HCT116 (cell line): Measurements from ENCODE around the gene CCDC92. TPM values are rescaled to one million over a fixed set of nuclear protein-coding genes. Genes with fewer than 3 reads are reported as not detected.

Experiments used
- ATAC-seq: fragments of 200-7000 bp; cut with Tn5 transposase; 2 replicates; pipeline ENCODE4 v1.9.1; 2020; ENCODE audit warnings: mild to moderate bottlenecking, moderate library complexity
- BruUV-seq: library from RNA; stranded (reverse); fragments of 400-500 nt; replicated peaks from 2 replicates; lab custom pipeline; 2021; lab: Mats Ljungman, UMichigan
- CTCF ChIA-PET: fragments of 300-600 bp; sonication (Branson Sonifier 250); formaldehyde crosslinking; loops from one replicate; lab custom pipeline; 2021; ENCODE audit warnings: antibody characterized with exemption; lab: Charles Lee
- POLR2A ChIA-PET: fragments of 300-600, 350-600 bp; sonication (Branson Sonifier 250); formaldehyde crosslinking; loops from one replicate; lab custom pipeline; 2021; ENCODE audit warnings: antibody characterized with exemption; lab: Charles Lee
- RAD21 ChIA-PET, 2 experiments: fragments of 300-600 bp; sonication (Branson Sonifier 250); formaldehyde crosslinking; loops; one replicate each; lab custom pipeline; 2023; ENCODE audit warnings: low total read pairs in 2 of 2; ENCODE audit not compliant: uncharacterized antibody in 2 of 2, unreplicated experiment in 2 of 2, low non-redundant PET in 1 of 2; lab: Charles Lee
- DNase-seq: peaks from one replicate; pipeline ENCODE4 v3.0.0-alpha.2; 2010; ENCODE audit warnings: low read depth, low spot score
- H2AFZ ChIP-seq: fragments of 200-600 bp; shearing (Covaris generic), sonication (generic); 2 replicates; pipeline ENCODE4 v1.6.1; 2017; ENCODE audit warnings: low read depth, mixed run types, mixed read lengths, antibody characterized with exemption, low read length; ENCODE audit not compliant: poor library complexity, severe bottlenecking
- H3K27ac ChIP-seq: 2 replicates; pipeline ENCODE4 v1.5.1; 2012; ENCODE audit warnings: low read depth, low read length
- H3K27me3 ChIP-seq: fragments of 200-600 bp; sonication (generic); 2 replicates; pipeline ENCODE4 v1.6.1; 2016; ENCODE audit warnings: mixed run types, low read length, mixed read lengths; ENCODE audit not compliant: insufficient read depth
- H3K36me3 ChIP-seq, 2 experiments: fragments of 200-500 bp in 1 of 2; fragments of 200-600 bp in 1 of 2; sonication (Bioruptor generic) in 1 of 2; sonication (generic) in 1 of 2; 2 replicates each; pipeline versions ENCODE4 v1.5.1 to v1.6.1; 2014 to 2016; ENCODE audit warnings: low read length in 2 of 2, inconsistent platforms in 1 of 2, mixed read lengths in 1 of 2, mixed run types in 1 of 2; ENCODE audit not compliant: insufficient read depth in 2 of 2, control insufficient read depth in 1 of 2
- H3K4me1 ChIP-seq, 2 experiments: fragments of 200-600 bp in 1 of 2; sonication (generic) in 1 of 2; 2 replicates each; pipeline versions ENCODE4 v1.5.1 to v1.6.1; 2012 to 2017; ENCODE audit warnings: low read length in 2 of 2, inconsistent platforms in 1 of 2, mild to moderate bottlenecking in 1 of 2, mixed read lengths in 1 of 2, mixed run types in 1 of 2, moderate library complexity in 1 of 2; ENCODE audit not compliant: insufficient read depth in 2 of 2, control insufficient read depth in 1 of 2
- H3K4me2 ChIP-seq: fragments of 200-600 bp; sonication (generic); 2 replicates; pipeline ENCODE4 v1.6.1; 2017; ENCODE audit warnings: mixed run types, low read length, mixed read lengths
- H3K4me3 ChIP-seq, 2 experiments: fragments of 200-600 bp in 1 of 2; sonication (generic) in 1 of 2; replicated peaks in 1 of 2; 2 replicates each; pipeline ENCODE4 v1.5.1; 2011 to 2016; ENCODE audit warnings: low read length in 2 of 2, control low read depth in 1 of 2, low read depth in 1 of 2, mild to moderate bottlenecking in 1 of 2, mixed read lengths in 1 of 2, mixed run types in 1 of 2
- H3K79me2 ChIP-seq: fragments of 200-600 bp; sonication (generic); 2 replicates; pipeline ENCODE4 v1.6.1; 2017; ENCODE audit warnings: mild to moderate bottlenecking, mixed run types, low read length, moderate library complexity, mixed read lengths; ENCODE audit not compliant: insufficient read depth
- H3K9ac ChIP-seq: fragments of 200-600 bp; sonication (generic); 2 replicates; pipeline ENCODE4 v1.6.1; 2016; ENCODE audit warnings: low read length, mixed read lengths
- H3K9me2 ChIP-seq: fragments of 200-600 bp; sonication (generic), shearing (Covaris generic); 2 replicates; pipeline ENCODE4 v1.6.1; 2017; ENCODE audit warnings: mixed run types, mild to moderate bottlenecking, moderate library complexity; ENCODE audit not compliant: insufficient read depth
- H3K9me3 ChIP-seq, 2 experiments: fragments of 200-500 bp in 1 of 2; fragments of 200-600 bp in 1 of 2; sonication (Bioruptor generic) in 1 of 2; sonication (generic) in 1 of 2; 2 replicates each; pipeline ENCODE4 v1.6.1; 2014 to 2017; ENCODE audit warnings: low read length in 2 of 2, mixed read lengths in 2 of 2, inconsistent platforms in 1 of 2, low read depth in 1 of 2, mild to moderate bottlenecking in 1 of 2, mixed run types in 1 of 2, moderate library complexity in 1 of 2; ENCODE audit not compliant: control insufficient read depth in 1 of 2, insufficient read depth in 1 of 2
- H4K20me1 ChIP-seq: fragments of 200-600 bp; sonication (generic), shearing (Covaris generic); 2 replicates; pipeline ENCODE4 v1.6.1; 2017; ENCODE audit warnings: mixed run types, mild to moderate bottlenecking, moderate library complexity; ENCODE audit not compliant: insufficient read depth
- CEBPB ChIP-seq: IDR thresholded peaks from 2 replicates; pipeline ENCODE4 v1.6.1; 2012; ENCODE audit warnings: low read depth
- EGR1 ChIP-seq: IDR thresholded peaks from 2 replicates; pipeline ENCODE4 v1.6.1; 2012; ENCODE audit warnings: low read depth
- ELF1 ChIP-seq: IDR thresholded peaks from 2 replicates; pipeline ENCODE4 v1.6.1; 2012; ENCODE audit warnings: low read depth, borderline replicate concordance
- EZH2 ChIP-seq: fragments of 200-600 bp; sonication (generic); IDR thresholded peaks from 2 replicates; pipeline ENCODE4 v1.6.1; 2017; ENCODE audit warnings: antibody characterized with exemption, mixed run types
- EZH2phosphoT487 ChIP-seq: fragments of 200-600 bp; IDR thresholded peaks from 2 replicates; pipeline ENCODE4 v1.6.1; 2018; ENCODE audit warnings: antibody characterized with exemption, borderline replicate concordance
- FOSL1 ChIP-seq: IDR thresholded peaks from 2 replicates; pipeline ENCODE4 v1.6.1; 2012; ENCODE audit warnings: low read depth
- JUND ChIP-seq: IDR thresholded peaks from 2 replicates; pipeline ENCODE4 v1.6.1; 2012
- POLR2A ChIP-seq: IDR thresholded peaks from 2 replicates; pipeline ENCODE4 v1.7.0; 2011; ENCODE audit warnings: borderline replicate concordance; ENCODE audit not compliant: insufficient read depth, insufficient read length; ENCODE audit errors: extremely low read depth
- POLR2AphosphoS5 ChIP-seq: IDR thresholded peaks from 2 replicates; pipeline ENCODE4 v1.6.1; 2011; ENCODE audit warnings: mild to moderate bottlenecking, low read depth, low read length, moderate library complexity
- RAD21 ChIP-seq: IDR thresholded peaks from 2 replicates; pipeline ENCODE4 v1.6.1; 2012; ENCODE audit warnings: low read depth, mild to moderate bottlenecking
- SIN3A ChIP-seq: IDR thresholded peaks from 2 replicates; pipeline ENCODE4 v1.6.1; 2012; ENCODE audit warnings: low read depth
- SP1 ChIP-seq: IDR thresholded peaks from 2 replicates; pipeline ENCODE4 v1.6.1; 2012; ENCODE audit warnings: low read depth
- SRF ChIP-seq: IDR thresholded peaks from 2 replicates; pipeline ENCODE4 v1.6.1; 2012; ENCODE audit warnings: low read depth
- ZFX ChIP-seq: fragments of 450-650 bp; IDR thresholded peaks from 2 replicates; pipeline ENCODE4 v1.6.1; 2017
- ZNF274 ChIP-seq: fragments of 200-500 bp; sonication (Bioruptor generic); IDR thresholded peaks from 2 replicates; pipeline ENCODE4 v1.6.1; 2014; ENCODE audit warnings: mild to moderate bottlenecking, low read depth, low read length, inconsistent platforms
- intact Hi-C: fragments of 100-400 bp; cut with micrococcal nuclease; formaldehyde crosslinking; loops from 2 replicates; pipeline ENCODE4 v1.10.0; 2022
- total RNA-seq: library from RNA; stranded (reverse); gene quantifications from one replicate; pipeline ENCODE4 v1.2.1, GENCODE V29; 2021; ENCODE audit not compliant: unreplicated experiment
- TF ChIP-seq, protein P1 (sequence below), 3 experiments: fragments of 200-600 bp in 1 of 3; sonication (generic) in 1 of 3; IDR thresholded peaks in 2 of 3; conservative IDR thresholded peaks in 1 of 3; 2 replicates each; pipeline ENCODE4 v1.5.1; 2012 to 2017; ENCODE audit warnings: low read depth in 2 of 3, low read length in 2 of 3, antibody characterized with exemption in 1 of 3, borderline replicate concordance in 1 of 3, control low read depth in 1 of 3, mild to moderate bottlenecking in 1 of 3, mixed read lengths in 1 of 3, mixed run types in 1 of 3, moderate library complexity in 1 of 3; ENCODE audit not compliant: insufficient read depth in 1 of 3
- TF ChIP-seq, protein P2 (sequence below): IDR thresholded peaks from 2 replicates; pipeline ENCODE4 v1.6.1; 2012
- TF ChIP-seq, protein P3 (sequence below): IDR thresholded peaks from 2 replicates; pipeline ENCODE4 v1.6.1; 2011; ENCODE audit warnings: mild to moderate bottlenecking, low read length, moderate library complexity; ENCODE audit not compliant: insufficient replicate concordance; ENCODE audit errors: extremely low read depth
- TF ChIP-seq, protein P4 (sequence below): IDR thresholded peaks from 2 replicates; pipeline ENCODE4 v1.6.1; 2012

CCDC92 gene
- total RNA-seq, 1 experiment from 2014 or later: 9.7 TPM

DNA sequence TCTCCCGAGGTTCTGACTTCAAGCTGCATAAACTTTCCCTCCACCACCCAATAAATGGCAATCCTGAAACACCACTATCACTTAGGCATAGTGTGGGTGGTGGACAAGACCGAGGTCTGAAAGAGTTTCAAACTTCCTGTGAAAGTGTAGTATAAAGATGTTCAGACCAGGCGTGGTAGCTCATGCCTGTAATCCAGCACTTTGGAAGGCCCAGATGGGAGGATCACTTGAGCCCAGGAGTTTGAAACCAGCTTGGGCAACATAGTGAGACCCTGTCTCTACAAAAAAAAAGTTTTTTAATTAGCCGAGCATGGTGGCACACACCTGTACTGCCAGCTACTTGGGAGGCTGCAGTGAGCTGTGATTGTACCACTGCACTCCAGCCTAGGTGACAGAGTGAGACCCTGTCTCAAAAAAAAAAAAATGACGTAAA, 61.9 kb downstream of the CCDC92 start:
- Histone ChIP-seq H3K9me3 (no peaks in the 10 kb centered on the region), H3K4me3 (no peak overlapping the region), H3K27ac (no peak overlapping the region), H3K4me1 (peaks cover 5 to 16% of the 10 kb centered on the region in 2 experiments), H4K20me1 (no peaks in the 10 kb centered on the region), H3K9ac (no peak overlapping the region), H3K27me3 (no peaks in the 10 kb centered on the region), H3K36me3 (no peaks in the 10 kb centered on the region), H3K4me2 (no peak overlapping the region), H3K79me2 (no peaks in the 10 kb centered on the region), H3K9me2 (no peaks in the 10 kb centered on the region), H2AFZ (no peak overlapping the region)
- intact Hi-C loops: no loop called here
- ChIA-PET RAD21 (no interaction called here), POLR2A (no interaction called here), CTCF (interaction anchor here (1.3 kb wide), 1 partner anchor 121 kb away, joined by 3 read pairs; no protein-coding TSS in a partner anchor)
- BruUV-seq: no TSS peak
- DNase-seq (no peak), ATAC-seq (no peak)
- TF ChIP-seq EGR1: no peak
- no peak for TF ChIP-seq EZH2
- TF ChIP-seq, protein P1, sequence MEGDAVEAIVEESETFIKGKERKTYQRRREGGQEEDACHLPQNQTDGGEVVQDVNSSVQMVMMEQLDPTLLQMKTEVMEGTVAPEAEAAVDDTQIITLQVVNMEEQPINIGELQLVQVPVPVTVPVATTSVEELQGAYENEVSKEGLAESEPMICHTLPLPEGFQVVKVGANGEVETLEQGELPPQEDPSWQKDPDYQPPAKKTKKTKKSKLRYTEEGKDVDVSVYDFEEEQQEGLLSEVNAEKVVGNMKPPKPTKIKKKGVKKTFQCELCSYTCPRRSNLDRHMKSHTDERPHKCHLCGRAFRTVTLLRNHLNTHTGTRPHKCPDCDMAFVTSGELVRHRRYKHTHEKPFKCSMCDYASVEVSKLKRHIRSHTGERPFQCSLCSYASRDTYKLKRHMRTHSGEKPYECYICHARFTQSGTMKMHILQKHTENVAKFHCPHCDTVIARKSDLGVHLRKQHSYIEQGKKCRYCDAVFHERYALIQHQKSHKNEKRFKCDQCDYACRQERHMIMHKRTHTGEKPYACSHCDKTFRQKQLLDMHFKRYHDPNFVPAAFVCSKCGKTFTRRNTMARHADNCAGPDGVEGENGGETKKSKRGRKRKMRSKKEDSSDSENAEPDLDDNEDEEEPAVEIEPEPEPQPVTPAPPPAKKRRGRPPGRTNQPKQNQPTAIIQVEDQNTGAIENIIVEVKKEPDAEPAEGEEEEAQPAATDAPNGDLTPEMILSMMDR (IDR thresholded peaks at IDR 0.05 in 2 of 3, conservative IDR thresholded peaks at IDR 0.05 in 1 of 3; ENCODE audit: borderline replicate concordance in 1 of 3, insufficient read depth in 1 of 3, low read depth in 2 of 3, low read length in 2 of 3): no peak
- TF ChIP-seq ELF1: no peak
- TF ChIP-seq, protein P2, sequence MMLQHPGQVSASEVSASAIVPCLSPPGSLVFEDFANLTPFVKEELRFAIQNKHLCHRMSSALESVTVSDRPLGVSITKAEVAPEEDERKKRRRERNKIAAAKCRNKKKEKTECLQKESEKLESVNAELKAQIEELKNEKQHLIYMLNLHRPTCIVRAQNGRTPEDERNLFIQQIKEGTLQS: no peak
- no peak for TF ChIP-seq JUND
- TF ChIP-seq SP1: no peak
- TF ChIP-seq SRF: no peak
- no peak for TF ChIP-seq ZFX
- TF ChIP-seq ZNF274: no peak
- TF ChIP-seq CEBPB: no peak
- no peak for TF ChIP-seq EZH2phosphoT487
- TF ChIP-seq, protein P3, sequence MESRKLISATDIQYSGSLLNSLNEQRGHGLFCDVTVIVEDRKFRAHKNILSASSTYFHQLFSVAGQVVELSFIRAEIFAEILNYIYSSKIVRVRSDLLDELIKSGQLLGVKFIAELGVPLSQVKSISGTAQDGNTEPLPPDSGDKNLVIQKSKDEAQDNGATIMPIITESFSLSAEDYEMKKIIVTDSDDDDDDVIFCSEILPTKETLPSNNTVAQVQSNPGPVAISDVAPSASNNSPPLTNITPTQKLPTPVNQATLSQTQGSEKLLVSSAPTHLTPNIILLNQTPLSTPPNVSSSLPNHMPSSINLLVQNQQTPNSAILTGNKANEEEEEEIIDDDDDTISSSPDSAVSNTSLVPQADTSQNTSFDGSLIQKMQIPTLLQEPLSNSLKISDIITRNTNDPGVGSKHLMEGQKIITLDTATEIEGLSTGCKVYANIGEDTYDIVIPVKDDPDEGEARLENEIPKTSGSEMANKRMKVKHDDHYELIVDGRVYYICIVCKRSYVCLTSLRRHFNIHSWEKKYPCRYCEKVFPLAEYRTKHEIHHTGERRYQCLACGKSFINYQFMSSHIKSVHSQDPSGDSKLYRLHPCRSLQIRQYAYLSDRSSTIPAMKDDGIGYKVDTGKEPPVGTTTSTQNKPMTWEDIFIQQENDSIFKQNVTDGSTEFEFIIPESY: no peak
- TF ChIP-seq FOSL1: no peak
- TF ChIP-seq SIN3A: no peak
- TF ChIP-seq RAD21: no peak
- TF ChIP-seq POLR2AphosphoS5: no peak
- TF ChIP-seq, protein P4, sequence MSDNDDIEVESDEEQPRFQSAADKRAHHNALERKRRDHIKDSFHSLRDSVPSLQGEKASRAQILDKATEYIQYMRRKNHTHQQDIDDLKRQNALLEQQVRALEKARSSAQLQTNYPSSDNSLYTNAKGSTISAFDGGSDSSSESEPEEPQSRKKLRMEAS: no peak
- TF ChIP-seq POLR2A: no peak
